HUDEP-2 (cell line): ENCODE results near the gene USP44.
"Not testable (repeated sequence)": the region's sequence is repeated elsewhere in the genome, so short reads cannot be mapped to it uniquely, and the experiment has no call there.

Source experiments
- DNase-seq, 76 experiments: peaks; one replicate each; lab custom pipeline; 2025; ENCODE audit not compliant: unreplicated experiment in 76 of 76; lab: John Stamatoyannopoulos, UW

USP44 gene

DNA sequence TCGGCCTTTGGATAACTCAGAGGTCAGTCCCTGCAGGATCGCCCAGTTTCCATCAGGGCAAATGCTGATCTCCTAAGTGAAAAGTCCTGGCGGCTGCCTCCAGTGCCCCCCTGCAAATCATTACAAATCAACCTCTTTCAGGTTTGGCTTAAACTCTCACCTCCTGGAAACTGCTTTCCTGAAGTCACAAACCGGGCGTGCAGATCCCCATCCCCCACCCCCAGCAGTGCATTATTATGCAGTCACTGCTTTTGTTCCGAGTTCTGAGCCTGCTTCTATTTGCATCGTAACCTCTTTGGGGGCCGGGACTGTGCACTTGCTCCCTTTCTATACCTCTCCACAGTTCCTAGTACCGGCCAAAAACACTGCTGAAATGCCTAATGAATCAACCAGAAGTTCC lies at the start of gene USP44:
Gene USP44, minus strand, starts transcription at position 172 of the 400 bp plus-strand sequence. CDS start 17,220 bp downstream, outside the sequence.
- no peak for DNase-seq

DNA sequence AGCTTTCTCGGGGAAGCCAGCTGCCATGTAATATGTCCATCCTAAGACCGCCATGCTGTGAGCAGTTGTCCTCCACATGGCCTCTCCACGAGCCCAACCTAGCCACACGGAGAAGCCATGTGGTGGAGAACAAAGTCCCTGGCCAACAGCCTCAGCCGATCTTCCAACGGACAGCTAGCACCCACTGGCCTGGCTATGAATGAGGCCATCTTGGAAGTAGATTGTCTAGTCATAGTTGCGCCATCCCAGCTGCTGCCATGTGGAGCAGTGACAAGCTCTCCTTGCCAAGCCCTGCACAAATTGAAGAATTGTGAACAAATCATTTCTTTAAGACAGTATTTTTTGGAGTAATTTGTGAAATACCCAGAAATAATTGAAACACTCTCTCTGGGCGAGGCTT lies 49.3 kb upstream of the USP44 start:
- DNase-seq: no peak

DNA sequence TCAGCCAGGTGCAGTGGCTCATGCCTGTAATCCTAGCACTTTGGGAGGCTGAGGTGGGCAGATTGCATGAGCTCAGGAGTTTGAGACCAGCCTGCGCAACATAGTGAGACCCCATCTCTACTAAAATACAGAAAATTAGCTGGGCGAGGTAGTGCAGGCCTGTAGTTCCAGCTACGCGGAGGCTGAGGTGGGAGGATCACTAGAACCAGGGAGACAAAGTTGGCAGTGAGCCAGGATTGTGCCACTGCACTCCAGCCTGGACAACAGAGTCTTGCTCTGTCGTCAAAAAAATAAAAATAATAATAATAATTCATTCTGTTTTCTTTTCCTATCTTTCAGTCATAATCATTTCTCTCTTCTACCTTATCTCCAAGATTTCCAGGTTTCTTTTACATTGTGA lies 48.6 kb upstream of the USP44 start:
- no peak for DNase-seq

DNA sequence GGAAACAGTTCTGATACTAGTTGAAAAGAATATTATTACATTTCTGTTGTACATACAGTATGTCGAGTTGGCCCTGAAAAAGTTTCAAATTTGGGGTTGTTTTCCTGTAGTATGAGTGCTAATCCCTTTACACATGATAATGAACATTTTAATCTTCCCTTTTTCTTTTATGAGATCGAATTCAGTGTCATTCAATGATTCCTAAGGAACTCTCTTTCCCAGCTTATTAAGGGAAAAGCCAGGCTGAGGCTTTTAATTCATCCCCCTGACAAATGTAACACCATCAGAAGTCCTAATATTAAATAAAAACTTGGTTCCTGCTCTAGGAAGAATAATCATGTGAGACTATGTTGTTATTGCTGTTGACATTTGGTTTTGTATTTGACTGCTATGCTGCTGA lies 42.9 kb upstream of the USP44 start:
- DNase-seq: no peak

DNA sequence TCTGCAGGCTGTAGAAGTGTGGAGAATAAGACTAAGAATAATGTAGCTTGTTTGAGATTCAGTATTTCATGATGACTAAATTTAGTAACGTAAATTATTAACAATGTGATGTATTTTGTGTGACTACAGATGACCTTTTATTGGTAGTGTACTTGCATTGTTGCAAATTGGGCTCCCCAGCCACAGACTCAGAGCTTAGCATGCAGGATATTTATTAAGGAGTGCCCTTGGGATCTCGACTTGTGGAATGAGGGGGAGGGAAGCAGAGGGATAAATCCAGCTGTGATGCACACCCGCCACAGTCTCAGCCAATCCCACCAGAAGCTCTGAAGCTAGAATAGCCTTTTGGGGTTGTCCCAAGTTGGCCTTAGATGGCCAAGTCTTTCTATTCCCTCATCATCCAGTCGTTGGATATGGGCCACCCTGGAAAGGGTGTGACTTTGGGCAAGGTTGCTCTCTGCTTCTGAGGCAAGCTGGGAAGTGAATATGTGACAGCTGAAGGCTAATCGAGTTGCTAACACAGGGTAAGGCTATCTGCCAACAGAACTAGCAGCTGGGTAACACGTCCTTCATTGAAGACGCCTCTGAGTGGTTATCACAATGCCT lies 42.1 kb upstream of the USP44 start:
- DNase-seq: no peak

DNA sequence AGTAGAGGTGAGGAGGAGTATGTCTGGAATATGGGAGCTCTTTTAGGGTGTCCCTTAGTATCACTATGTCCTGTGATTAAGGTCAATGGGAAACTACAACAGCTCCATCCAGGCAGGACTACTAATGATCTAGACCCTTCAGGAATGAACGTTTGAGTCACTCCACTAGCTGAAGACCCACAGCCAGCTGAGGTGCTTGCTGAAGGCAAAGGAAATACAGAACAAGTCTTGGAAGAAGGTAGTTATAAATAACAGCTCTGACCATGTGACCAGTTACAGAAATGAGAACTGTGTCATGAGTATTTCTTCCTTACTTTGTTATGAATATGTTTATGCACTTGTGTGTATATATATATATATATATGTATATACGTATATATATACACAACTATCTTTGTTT lies 40.5 kb upstream of the USP44 start:
- DNase-seq: no peak

DNA sequence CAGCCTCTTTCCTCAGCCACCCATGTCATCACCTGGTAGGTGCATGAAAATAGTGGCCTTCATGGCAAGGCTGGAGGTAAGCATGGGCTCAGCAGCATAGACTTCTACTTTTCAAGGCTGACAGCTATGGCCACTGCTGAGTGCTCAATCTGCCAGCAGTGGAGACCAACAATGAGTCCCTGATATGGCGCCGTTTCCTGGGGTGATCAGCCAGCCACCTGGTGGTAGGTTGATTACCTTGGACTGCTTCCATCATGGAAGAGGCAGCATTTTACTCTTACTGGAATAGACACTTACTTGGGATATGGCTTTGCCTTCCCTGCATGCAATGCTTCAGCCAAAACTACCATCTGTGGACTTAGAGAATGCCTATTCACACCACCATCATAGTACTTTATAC lies 39.5 kb upstream of the USP44 start:
- no peak for DNase-seq

DNA sequence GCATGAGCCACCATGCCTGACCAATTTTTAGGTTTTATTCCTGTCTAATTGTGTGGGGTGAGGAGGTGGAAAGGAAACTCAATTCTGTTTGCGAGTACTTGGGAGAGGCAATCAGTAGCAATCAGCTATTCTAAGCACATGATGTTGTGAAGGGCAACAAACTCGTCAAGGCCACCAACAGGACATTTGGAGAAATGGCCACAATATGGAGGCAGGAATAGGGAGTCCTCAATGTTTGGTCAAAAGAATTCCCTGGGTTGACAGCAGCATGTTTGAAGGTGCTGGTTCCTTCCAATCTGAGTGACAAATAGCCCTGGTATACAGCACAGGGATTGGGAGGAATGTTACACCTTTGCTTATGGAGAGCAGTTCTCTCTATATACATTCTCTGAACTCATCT lies 32.7 kb upstream of the USP44 start:
- no peak for DNase-seq

DNA sequence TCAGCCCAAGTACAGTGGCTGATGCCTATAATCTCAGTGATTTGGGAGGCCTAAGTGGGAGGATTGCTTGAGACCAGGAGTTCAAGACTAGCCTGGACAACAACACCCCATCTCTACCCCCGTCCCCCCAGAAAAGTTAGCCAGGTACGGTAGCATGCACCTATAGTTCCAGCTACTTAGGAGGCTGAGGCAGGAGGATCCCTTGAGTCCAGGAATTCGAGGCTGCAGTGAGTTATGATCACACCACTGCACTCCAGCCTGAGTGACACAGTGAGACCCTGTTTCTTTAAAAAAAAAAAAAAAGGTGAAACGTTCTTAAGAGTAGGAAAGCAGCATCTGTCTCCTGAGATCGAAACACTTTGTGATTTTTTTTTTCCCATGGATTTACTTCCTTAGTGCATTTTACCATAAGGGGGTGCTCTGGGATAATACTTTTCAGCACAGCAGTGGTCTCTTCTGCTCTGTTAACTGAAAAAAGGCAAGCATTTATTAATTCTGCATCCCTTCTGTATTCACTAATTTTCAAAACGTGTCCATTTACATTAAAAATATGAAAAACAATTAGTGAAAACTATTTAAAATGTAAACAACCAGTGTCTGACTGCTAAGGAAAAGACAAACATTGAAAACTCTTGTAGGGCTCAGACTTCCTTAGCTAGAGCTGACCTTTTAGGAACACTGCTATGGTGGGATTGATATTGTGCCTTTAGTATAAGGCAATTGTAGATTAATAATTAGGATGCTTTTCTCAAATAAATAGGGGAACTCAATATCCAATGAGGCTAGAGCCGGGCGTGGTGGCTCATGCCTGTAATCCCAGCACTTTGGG lies 31.2 kb upstream of the USP44 start:
- no peak for DNase-seq

DNA sequence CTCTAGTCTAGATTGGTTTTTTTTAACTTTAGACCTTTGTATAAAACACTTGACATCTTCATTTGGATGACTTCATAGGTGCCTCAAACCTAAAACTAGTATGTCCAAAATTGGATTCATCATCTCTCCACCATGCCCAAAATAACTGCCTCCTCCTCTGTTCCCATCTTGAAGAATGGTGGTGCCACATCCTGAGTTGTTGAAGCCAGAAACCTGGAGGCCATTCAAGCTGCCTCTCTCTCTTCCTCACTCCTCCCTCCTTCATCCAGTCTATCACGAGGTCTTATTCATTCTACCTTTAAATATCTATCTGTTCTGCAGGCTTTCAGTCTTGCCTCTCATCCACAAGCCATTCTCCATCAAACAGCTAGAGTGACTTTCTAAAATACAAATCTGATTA lies 26.5 kb upstream of the USP44 start:
- DNase-seq: no peak

DNA sequence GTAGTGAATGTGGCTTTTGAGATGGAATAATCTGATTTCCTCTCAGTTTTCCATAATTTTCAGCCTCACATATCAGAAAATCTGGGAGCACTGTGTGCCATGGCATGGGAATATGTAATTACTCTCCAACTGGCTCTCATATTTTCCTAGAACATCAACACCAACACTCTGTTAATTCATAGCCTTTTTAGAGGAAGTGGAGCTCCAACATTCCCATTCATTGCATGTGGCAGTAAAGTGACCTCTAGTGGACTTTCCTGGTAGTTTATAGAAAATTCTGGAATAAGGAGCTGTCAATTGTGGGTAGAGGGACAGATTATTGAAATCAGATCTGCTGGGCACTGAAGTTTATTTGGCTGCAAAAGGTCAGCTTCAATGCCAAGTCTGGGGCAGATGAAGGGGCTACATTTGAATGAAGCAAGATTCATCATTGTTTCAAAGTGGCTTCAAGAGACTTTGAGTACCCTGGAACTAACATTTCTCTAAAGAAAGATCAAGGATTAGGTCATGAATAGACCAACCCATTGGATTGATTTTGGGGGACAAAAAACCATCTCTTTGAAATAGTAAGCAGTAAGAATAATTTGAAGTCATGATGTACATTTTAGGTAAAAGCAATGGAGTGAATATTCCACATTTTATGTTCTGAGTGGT lies 23.6 kb upstream of the USP44 start:
- peak in 17 of 76 experiments; percentile 6 to 50 (median 28) for DNase-seq

DNA sequence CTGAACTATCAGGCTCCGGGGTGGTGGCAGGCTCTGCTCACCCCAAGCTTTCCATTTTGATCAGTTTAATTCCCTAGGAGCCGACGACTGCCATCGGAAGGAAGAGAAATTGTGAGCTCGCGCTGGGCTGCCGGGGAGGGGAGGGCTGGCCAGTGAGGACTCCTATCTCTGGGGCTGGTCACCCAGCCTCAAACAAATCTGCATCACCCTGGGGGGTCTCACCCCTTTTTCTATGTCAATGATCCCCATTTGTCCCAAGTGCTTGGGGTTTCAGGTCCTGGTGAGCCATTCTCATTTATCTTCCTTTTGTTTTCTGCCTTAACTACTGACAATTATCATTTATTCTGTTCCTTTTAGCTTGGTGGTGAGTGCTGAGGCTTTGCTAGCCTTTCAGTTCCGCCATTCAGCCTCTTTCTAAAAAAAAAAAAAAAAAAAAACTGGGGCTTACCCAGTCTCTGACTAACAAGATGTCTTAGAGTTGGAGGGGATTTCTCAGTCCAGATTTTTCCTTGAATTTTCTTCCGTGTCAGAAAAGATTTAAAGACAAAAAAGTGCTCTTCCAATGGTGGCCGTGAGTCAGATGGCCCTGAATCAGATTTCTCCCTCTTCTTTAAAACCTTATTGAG lies 22.8 kb upstream of the USP44 start:
- no peak for DNase-seq

DNA sequence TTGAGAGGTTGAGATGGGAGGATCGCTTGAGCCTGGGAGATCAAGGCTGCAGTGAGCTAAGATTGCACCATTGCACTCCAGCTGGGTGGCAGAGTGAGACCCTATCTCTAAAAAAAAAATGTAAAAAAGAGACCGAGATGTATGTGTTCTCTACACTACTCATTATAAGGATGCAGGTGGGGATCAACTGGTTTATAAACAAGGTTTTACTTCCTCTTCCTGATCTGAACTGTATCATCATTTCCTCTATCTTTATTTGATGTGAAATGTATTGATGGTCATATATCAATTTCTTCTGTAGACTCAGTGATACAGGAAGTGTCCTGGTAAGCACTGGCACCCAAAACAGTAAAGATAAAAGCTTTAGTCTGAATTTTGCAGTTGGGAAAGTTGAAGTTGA lies 20.1 kb upstream of the USP44 start:
- DNase-seq: no peak

DNA sequence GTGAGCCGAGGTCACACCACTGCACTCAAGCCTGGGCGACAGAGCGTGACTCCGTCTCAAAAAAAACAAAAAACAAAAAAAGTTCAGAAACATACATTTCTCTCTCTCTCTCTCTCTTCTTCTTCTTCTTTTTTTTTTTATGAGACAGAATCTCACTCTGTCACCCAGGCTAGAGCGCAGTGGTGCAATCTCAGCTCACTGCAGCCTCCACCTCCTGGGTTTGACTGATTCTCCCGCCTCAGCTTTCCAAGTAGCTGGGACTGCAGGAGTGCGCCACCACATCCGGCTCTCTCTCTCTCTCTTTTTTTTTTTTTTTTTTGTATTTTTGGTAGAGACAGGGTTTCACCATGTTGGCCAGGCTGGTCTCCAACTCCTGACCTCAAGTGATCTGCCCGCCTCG lies 16.8 kb upstream of the USP44 start:
- DNase-seq: not testable (repeated sequence)

DNA sequence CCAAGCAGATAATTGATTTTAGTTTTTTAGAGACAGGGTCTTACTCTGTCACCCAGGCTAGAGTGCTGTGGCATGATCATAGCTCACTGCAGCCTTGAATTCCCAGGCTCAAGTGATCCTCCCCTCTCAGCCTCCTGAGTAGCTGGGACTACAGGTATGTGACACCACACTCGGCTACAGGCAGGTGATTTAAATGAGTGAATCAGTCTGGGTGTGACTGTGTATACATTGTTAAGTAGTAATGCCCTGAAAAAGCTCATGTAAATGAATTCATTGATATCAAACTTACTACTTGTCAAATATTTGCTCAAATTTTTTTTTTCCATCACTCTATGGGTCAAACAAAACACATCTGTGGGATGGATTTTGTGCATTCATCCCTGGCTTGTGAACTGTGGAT lies 6.3 kb upstream of the USP44 start:
- DNase-seq: no peak

DNA sequence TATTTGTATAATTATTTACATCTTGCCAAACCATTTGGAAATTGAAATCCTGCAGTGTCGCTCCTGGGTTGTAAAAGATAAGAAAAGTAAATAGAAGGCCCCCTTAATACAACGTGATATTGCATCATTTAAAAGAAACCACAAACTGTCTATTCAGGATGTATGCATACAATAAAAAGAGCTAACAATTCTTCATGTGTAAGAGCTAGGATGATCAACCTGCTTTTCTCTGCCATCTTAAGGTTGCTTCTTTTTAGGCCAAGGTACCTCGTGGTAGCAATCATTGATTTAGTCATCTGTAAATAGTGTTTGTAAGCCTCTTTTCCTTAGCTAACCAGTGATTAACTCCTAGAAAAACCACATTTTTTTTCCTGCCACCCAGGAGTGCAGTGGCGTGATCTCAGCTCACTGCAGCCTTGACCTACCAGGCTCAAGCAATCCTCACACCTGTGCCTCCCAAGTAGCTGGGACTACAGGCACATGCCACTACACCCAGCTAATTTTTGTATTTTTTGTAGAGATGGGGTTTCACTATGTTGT lies 3.3 kb upstream of the USP44 start:
- DNase-seq: peak in 1 of 76 experiments; percentile 7

DNA sequence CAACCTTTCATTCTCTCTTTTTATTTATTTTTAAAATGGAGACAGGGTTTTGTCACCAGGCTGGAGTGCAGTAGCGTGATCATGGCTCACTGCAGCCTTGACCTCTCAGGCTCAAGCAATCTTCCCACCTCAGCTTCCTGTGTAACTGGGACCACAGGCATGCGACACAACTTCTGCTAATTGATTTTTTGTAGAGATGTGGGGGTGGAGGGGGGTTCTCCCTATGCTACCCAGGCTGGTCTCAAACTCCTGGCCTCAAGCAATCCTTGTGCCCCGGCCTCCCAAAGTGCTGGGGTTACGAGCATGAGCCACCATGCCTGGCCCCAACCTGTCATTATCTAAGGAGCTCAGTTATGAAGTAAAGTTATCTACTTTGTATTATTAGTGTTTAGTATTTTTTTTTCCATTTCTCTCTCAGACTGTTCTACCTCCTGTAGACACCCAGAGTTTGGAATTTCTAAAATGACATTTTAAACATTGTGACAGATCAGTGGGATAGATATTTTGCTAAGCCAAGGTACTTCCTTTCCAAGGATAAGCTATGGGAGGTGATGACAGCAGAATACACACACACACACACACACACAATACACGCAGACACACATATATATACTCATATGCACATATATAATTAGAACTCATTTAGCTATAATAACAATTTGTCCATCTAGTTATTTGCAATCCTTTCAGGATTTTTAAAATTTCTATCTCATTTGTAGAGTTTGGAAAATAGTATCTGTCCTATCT lies 2.1 kb upstream of the USP44 start:
- DNase-seq: no peak

DNA sequence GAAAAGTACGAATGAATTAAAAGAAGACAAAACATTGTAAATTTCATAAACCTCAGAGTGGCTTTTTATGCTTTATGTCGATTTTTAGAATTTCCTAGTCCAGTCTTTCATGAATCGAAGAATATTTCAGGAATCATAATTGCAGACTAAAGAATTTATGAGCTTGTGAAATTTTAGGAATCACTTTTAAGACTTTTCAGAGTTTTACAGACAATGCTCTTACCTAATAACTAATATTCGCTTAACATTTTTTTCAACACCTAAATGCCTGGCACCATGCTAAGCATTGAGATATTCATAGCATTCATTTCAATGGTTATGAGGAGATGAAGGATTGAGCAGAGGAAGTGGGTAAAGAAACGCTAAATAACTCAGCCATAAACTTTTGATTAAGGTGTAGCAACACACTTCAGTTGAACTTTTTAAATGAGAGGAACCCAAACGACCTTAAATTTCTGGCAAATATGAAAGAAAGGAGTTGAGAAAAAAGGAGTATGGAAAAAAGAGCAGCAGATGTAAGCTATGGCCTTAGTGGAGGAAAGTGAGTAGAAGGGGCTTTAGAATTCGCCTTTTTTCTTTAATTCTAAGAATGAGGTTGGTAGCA lies 739 bp upstream of the USP44 start:
- DNase-seq: no peak

DNA sequence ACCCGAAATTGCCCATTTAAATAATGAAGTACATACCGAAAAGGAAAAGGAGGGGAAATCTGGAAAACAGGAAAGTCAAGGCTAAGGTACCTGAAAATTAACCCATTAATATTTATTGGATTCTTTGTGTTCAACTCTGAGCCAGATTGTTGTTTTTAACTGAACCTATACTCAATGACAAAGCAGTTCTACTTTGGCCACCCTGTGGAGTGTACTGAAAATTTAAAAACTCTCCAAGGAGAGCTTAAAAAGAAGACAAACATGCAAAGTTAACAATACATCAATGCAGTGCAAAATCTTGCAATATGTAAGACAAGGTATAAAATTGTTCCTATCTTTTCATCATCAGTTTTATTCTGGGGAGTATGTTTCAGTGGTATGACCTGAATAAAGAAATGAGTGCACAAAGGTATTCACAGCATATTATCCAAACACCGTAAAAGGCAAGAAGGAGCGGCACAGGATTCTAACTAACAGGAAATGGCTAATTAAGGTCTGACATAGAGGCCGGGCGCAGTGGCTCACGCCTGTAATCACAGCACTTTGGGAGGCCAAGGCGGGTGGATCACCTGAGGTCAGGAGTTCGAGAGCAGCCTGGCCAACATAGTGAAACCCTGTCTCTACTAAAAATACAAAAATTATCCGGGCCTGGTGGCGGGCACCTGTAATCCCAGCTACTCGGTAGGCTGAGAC lies 1.7 kb downstream of the USP44 start:
- DNase-seq: peak in 1 of 76 experiments; percentile 13
